PFSK-1 (cell line): ENCODE results near the gene TMEM184B.

Experiments
- FOXP2 ChIP-seq: optimal IDR thresholded peaks from 2 replicates; pipeline ENCODE3; 2011; ENCODE audit warnings: borderline replicate concordance, control low read depth, inconsistent platforms; ENCODE audit not compliant: insufficient read depth; ENCODE audit errors: extremely low read length, extremely low read depth
- POLR2AphosphoS5 ChIP-seq: IDR thresholded peaks from 2 replicates; pipeline ENCODE4 v1.6.1; 2012; ENCODE audit warnings: low read depth, mild to moderate bottlenecking, control low read depth, low read length, moderate library complexity
- SIN3A ChIP-seq: IDR thresholded peaks from 2 replicates; pipeline ENCODE4 v1.6.1; 2012; ENCODE audit warnings: mild to moderate bottlenecking, low read length, moderate library complexity, borderline replicate concordance; ENCODE audit not compliant: insufficient read depth
- TAF1 ChIP-seq: IDR thresholded peaks from 2 replicates; pipeline ENCODE4 v1.6.1; 2012; ENCODE audit warnings: low read length, control low read depth, borderline replicate concordance; ENCODE audit not compliant: insufficient read depth
- TF ChIP-seq, protein P1 (sequence below), 2 experiments: IDR thresholded peaks; 2 replicates each; pipeline versions ENCODE4 v1.6.1 to v1.8.0; 2011 to 2012; ENCODE audit warnings: low read depth in 2 of 2, low read length in 2 of 2, control low read depth in 1 of 2, inconsistent platforms in 1 of 2, mild to moderate bottlenecking in 1 of 2, moderate library complexity in 1 of 2; ENCODE audit not compliant: insufficient read depth in 1 of 2

TMEM184B gene

GRCh38 chr22:38250643-38251340 lies 22.0 kb downstream of the TMEM184B start:
- TF ChIP-seq, protein P1, sequence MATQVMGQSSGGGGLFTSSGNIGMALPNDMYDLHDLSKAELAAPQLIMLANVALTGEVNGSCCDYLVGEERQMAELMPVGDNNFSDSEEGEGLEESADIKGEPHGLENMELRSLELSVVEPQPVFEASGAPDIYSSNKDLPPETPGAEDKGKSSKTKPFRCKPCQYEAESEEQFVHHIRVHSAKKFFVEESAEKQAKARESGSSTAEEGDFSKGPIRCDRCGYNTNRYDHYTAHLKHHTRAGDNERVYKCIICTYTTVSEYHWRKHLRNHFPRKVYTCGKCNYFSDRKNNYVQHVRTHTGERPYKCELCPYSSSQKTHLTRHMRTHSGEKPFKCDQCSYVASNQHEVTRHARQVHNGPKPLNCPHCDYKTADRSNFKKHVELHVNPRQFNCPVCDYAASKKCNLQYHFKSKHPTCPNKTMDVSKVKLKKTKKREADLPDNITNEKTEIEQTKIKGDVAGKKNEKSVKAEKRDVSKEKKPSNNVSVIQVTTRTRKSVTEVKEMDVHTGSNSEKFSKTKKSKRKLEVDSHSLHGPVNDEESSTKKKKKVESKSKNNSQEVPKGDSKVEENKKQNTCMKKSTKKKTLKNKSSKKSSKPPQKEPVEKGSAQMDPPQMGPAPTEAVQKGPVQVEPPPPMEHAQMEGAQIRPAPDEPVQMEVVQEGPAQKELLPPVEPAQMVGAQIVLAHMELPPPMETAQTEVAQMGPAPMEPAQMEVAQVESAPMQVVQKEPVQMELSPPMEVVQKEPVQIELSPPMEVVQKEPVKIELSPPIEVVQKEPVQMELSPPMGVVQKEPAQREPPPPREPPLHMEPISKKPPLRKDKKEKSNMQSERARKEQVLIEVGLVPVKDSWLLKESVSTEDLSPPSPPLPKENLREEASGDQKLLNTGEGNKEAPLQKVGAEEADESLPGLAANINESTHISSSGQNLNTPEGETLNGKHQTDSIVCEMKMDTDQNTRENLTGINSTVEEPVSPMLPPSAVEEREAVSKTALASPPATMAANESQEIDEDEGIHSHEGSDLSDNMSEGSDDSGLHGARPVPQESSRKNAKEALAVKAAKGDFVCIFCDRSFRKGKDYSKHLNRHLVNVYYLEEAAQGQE (IDR thresholded peaks at IDR 0.05; ENCODE audit: insufficient read depth in 1 of 2, low read depth in 2 of 2, low read length in 2 of 2), result no peak
- TF ChIP-seq SIN3A (no peak), TAF1 (no peak), FOXP2 (no peak)

DNA sequence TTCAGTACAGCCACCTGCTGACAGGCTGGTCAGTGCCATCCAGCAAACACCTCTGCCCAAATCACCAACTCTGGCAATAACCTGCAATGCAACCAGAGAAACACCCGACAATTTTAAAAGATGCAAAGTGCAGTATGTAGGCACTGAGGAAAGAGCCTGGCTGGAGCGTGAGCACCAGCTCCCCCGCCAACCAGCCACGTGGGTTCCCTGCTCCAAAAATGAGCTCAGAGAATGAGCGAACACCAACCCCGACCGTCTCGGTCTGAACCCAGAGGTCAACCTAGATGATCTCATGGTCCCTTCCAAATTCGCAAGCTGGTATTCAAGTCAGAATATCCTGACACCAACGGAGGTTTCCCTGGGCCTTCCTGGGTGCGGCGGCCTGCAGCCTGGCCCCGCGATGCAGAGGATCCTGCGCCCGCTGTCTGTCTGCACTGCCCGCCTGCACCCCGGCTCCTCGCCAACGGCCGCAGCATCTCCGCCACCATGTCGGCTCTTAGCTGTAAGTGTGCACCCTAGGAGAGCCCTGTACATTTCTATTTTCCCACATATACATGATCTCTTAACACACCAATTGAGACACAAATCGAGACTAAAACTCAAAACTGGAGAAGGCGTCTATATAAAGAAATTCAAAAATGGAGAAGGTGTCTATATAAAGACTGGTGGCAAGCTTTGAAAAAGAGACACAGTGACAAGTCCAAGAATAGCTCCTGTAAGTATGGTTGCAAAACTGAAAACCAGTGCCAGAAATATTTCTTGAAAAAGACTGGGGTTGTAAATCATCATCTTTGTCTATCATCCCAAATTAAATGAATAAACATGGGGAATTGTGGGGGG lies 22.8 kb downstream of the TMEM184B start:
- TF ChIP-seq FOXP2, result no peak
- TF ChIP-seq, protein P1 (IDR thresholded peaks at IDR 0.05; ENCODE audit: insufficient read depth in 1 of 2, low read depth in 2 of 2, low read length in 2 of 2), result no peak
- TF ChIP-seq TAF1, result no peak
- TF ChIP-seq POLR2AphosphoS5, result no peak
- TF ChIP-seq SIN3A, result no peak

DNA sequence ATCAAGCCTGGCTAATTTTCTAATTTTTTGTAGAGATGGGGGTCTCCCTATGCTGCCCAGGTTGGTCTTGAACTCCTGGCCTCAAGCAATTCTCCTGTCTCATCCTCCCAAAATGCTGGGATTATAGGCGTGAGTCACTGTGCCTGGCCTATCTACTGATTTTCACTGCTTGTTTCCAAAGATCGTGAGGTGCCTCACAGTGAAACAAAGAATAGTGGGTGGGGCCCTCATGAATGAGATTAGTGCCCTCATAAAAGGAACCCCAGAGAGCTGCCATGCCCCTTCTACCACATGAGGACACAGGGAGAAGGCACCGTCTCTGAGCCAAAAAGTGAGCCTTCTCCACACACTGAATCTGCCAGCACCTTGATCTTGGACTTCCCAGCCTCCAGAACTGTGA lies 23.5 kb downstream of the TMEM184B start:
- no peak for TF ChIP-seq FOXP2
- TF ChIP-seq, protein P1 (IDR thresholded peaks at IDR 0.05; ENCODE audit: insufficient read depth in 1 of 2, low read depth in 2 of 2, low read length in 2 of 2), result no peak
- TF ChIP-seq TAF1, result no peak
- no peak for TF ChIP-seq SIN3A
- no peak for TF ChIP-seq POLR2AphosphoS5

GRCh38 chr22:38248280-38248679 lies 24.5 kb downstream of the TMEM184B start:
- TF ChIP-seq FOXP2 (no peak), TAF1 (no peak), POLR2AphosphoS5 (no peak), SIN3A (no peak)
- TF ChIP-seq, protein P1 (IDR thresholded peaks at IDR 0.05; ENCODE audit: insufficient read depth in 1 of 2, low read depth in 2 of 2, low read length in 2 of 2), result no peak
